Suprapubic skin (tissue), 3 donors: ENCODE measurements around the gene GPR157.

Source experiments
- CTCF ChIP-seq, 2 donors: fragments of 200-600 bp in 1 of 2; fragments of 450-650 bp in 1 of 2; sonication (generic) in 1 of 2; IDR thresholded peaks; one replicate each; pipeline ENCODE4 v1.5.1; 2016 to 2019; ENCODE audit warnings: antibody characterized with exemption in 2 of 2, mild to moderate bottlenecking in 1 of 2, moderate library complexity in 1 of 2
- POLR2A ChIP-seq, 2 donors: fragments of 450-650 bp; IDR thresholded peaks; one replicate each; pipeline ENCODE4 v1.6.1; 2017; ENCODE audit warnings: antibody characterized with exemption in 2 of 2, mild to moderate bottlenecking in 2 of 2, moderate library complexity in 2 of 2

- TF ChIP-seq POLR2A (IDR thresholded peaks at IDR 0.05), result no peak
- TF ChIP-seq CTCF (IDR thresholded peaks at IDR 0.05), result no peak
These were observed 50.0 kb downstream of the GPR157 start for GRCh38 chr1:9078752-9079500.
